GM18870 (cell line): ENCODE data around the gene WFIKKN1.

Experiments used
- ATAC-seq: cut with Tn5 transposase; IDR thresholded peaks from one replicate; pipeline ENCODE4 v1.9.1; 2021; ENCODE audit warnings: moderate library complexity; ENCODE audit not compliant: unreplicated experiment

The WFIKKN1 gene

DNA sequence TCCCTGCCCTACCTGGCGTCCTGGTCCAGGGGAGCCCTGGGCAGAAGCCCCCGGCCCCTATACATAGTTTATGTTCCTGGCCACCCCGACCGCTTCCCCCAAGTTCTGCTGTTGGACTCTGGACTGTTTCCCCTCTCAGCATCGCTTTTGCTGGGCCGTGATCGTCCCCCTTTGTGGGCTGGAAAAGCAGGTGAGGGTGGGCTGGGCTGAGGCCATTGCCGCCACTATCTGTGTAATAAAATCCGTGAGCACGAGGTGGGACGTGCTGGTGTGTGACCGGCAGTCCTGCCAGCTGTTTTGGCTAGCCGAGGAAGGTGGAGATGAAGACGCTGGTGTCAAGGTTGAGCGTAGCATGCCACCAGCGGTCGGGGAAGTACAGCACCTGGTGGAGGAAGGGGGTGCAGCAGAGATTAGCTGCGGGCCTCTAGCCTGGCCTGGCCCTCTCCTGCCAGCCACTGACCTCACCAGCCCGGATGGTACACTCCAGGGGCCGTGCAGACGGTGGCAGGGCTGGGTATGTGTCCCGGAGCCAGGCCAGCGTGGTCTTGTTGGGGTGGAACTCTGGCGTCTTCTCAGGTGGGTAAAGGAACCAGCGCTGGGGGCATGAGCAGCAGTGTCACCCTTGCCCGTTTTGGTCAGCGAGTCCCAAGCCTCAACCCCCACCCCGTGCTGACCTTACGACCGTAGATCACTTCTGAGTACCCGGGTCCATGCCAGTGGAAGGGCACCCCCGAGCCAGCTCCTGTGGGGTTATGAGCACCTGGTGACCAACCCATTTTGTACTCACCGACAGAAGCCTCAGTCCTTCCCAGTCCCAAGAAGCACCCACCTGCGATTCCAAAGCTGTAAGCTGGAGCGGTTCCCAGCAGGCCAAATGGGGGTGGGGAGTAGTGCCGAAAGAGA lies 52.0 kb downstream of the WFIKKN1 start:
- ATAC-seq, result no peak

GRCh38 chr16:683396-684070 lies 52.7 kb downstream of the WFIKKN1 start:
- ATAC-seq, result no peak
